Renal cortical epithelial cell (primary cell): ENCODE results near the gene CNTN5. TPM values are rescaled to one million over a fixed set of nuclear protein-coding genes. Genes with fewer than 3 reads are reported as not detected.

Experiments
- DNase-seq: peaks from one replicate; pipeline ENCODE4 v3.0.0-alpha.2; 2011; ENCODE audit warnings: low read depth
- total RNA-seq: library from RNA; depleted of rRNA; stranded (reverse); fragments of >200 nt; gene quantifications from 2 replicates; pipeline ENCODE4 v1.2.3, GENCODE V29; 2014

The CNTN5 gene
- total RNA-seq, 1 donor from 2014 or later = 0.10 TPM

GRCh38 chr11:99383648-99384245 is 363.0 kb downstream of the CNTN5 start:
- DNase-seq = no peak

- DNase-seq = no peak
These were observed 370.5 kb downstream of the CNTN5 start for GRCh38 chr11:99391245-99391644.

DNA sequence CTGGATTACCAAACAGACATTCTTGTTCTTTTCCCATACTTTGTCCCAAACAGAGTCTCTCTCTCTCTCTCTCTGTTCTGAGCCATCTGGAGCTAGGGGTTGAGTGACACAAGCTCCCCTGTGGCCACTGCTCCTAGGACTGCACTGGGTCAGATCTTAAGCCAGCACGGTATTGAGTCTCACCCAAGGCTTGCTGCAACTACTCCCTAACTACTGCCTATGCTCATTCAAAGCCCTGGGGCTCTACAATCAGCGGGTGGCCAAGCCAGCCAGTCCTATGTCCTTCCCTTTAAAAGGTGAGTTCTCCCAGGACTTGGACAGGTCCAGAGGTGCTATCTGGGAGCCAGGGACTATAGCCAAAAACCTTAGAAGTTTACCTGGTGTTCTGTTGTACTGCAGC is 385.6 kb downstream of the CNTN5 start:
- no peak for DNase-seq

DNA sequence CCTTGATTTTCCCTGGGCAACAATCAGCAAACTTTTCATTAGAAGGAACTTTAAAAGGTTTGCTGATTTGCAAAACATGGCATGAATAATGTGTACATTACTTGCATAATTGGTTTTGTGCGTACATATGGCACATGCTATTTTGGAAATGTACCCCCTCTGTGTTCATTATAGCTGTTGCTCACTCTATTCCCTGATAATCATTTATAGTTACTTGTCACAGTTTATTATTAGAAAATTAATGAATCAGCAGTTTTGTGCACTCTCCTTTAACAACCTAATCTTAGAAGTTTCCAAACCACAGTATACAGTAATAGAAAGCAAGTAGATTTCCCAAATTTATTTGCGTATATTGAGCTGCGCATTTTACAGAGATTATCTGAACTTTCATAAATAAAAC is 389.9 kb downstream of the CNTN5 start:
- no peak for DNase-seq

- DNase-seq = no peak
These were observed 398.4 kb downstream of the CNTN5 start for GRCh38 chr11:99418927-99419720.

- DNase-seq = no peak
These were observed 399.2 kb downstream of the CNTN5 start for GRCh38 chr11:99419991-99420390.

GRCh38 chr11:99422581-99423427 is 402.1 kb downstream of the CNTN5 start:
- no peak for DNase-seq

DNA sequence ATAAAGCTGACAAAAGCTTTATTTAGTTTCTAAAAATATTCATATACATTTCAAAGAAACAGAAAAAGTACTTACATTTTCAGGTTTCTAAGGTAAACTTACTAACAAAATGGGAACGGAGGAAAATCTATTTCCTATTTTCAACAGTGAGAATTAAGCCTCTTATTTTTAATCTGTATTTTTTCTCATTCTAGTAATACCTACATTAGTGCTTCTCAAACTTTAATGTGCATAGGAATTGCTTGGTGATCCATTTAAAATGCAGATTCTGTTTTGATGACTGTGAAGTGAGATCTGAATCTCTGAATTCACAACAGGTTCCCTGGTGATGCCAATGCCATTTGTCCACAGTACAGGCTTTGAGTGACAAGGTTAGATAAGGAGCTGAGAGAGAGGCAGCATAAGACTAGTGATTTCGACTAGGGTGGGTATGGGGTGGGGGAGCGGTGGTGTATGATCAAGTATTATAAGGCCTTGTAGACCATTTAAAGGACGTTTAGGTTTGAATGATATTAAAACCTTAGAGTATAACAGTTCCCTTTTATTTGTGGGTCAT is 402.8 kb downstream of the CNTN5 start:
- no peak for DNase-seq

DNA sequence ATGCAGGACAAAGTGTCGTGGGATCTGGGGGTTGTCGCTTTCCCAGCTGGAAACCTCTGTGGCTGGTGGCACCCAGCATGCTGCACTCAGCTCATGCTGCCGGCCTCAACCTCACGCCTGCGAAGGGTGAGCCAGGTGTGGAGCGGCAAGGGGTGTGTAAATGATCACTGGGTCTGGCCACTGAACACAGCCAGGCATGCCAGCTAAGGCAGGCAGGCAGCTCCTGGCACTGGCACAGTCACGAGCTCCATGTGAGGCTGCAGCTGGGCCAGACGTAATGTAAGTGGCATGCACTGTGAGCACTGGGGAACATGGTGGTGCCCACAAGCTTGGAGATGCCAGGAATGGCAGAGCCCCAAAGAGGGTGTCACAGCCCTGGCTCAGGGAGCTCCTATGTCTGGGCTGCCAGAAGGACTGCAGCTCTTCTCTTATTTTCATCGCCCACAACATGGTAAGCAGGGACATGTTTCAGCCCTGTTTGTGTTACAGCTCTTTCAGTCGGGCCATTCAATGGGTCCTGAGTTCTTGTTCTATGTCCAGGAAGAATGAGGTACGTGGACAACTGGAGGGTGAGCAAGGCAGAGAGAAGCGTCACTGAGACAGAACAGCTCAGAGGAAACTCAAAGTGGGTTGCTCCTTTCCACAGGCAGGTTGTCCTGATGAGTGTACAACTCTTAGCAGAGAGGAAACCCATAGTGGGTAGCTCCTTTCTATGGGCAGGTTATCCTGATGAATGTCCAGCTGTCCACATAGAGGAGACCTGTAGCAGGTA is 403.8 kb downstream of the CNTN5 start:
- DNase-seq = no peak

GRCh38 chr11:99425596-99425995 is 404.8 kb downstream of the CNTN5 start:
- no peak for DNase-seq

- DNase-seq = no peak
These were observed 411.9 kb downstream of the CNTN5 start for GRCh38 chr11:99432677-99433076.

DNA sequence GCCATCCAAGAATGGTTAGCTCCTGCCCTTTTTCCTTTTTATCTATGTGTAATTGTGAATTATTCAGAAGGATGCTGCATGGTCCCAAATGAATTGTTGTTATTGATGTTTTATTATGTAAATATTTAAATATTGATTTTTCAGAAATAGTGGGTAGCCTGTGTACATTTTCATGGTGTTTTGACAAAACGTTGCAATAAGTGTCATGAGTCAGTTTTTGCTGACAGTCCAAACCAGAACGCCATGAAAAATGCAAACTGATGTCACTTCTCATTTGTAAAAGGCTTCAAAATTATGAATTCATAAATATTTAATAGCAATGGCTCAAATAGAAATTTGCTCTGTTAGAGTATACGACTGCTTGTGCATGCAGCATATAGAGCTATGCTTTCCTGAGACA is 422.5 kb downstream of the CNTN5 start:
- DNase-seq = no peak

- no peak for DNase-seq
These were observed 425.7 kb downstream of the CNTN5 start for GRCh38 chr11:99446400-99446799.

DNA sequence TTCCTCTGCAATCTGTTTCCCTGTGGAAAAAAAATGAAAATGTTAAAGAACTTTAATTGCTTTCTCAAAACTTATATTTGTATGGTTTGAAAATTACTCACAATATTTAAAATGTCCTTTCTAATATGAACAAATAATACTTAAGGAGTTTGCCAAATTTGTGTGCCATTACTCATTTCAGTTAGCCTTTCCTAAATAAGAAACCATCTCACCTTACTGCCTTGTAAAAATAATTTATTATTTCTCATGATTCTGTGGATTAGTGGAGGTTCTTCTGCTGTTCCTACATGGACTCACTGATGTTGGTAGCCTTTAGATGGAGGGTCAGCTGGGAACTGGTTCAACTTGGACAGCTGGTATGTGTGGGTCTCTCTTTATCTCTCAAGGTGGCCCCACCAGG is 428.6 kb downstream of the CNTN5 start:
- DNase-seq = no peak

- DNase-seq = no peak
These were observed 431.3 kb downstream of the CNTN5 start for GRCh38 chr11:99452075-99452474.

- no peak for DNase-seq
These were observed 441.2 kb downstream of the CNTN5 start for GRCh38 chr11:99461913-99462312.

GRCh38 chr11:99464985-99465384 is 444.2 kb downstream of the CNTN5 start:
- DNase-seq = no peak

DNA sequence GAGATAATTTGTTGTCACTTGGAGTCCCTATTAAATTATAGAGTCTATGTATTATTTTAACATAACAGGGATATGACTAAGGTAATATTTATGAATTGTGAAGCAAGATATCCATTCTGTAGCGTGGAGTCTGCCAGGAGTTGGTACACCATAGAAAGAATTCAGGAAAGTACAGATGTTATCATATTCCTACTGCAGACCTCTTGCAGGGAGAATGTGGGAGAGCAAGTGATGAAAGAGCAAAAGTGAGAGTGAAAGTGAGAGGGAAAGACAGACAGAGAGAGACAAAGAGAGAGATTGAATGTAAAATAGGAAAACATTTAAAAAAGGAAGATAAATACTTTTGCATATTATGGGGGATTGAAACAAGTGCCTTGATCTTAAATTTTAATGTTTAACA is 468.8 kb downstream of the CNTN5 start:
- DNase-seq = no peak

DNA sequence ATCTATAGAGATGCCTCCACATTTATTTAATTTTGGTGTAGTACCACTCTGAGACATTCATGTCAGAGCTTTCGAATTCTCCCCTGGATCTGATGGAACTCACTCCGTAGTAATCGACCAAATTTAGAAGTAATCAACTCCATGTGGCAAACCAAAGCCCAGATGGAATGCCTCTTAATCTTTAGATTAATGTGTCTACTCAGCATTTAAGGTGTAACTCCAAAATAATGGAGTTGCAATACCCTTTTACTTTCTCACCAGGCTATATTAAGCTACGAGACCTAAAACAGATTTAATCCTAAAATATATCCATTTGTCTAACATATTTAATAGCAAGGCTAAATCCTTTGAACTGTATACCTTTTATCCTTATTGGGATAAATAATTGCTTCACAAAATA is 473.3 kb downstream of the CNTN5 start:
- no peak for DNase-seq

DNA sequence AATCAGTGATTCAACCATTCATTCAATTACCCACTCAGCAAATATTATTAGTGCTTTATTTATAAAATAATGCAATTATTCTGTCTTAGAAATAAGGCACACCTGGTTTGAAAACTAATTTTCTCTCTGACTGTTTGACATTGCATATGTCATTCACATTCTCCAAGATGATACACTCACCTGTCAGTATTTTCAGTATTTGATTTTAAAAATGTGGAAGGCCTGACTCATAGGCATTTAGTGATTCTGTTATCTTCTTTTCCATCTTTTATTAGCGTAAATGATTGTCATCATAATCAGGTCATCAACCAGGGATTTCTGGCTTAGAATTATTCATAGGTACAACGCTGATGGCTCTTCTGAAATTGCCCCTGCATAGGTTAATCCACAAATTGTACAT is 480.9 kb downstream of the CNTN5 start:
- DNase-seq = no peak

DNA sequence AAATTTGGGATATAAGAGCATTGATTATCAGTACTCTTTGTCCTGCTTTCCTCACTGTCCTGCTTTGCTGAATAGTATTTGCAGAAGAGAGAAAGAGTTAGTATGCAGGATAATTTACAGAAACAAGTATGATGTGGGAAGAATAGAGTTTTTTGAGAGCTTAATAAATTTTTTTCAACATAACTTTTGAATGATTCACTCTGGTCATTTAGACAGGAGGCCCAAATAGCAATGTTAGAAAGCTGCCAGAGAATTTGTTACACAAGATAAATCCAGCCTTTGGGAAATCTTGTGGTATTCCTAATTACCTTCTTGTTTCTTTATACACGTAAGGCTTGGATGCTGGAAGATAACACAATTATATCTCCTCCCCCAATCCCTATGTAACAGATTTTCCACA is 484.6 kb downstream of the CNTN5 start:
- DNase-seq = peak; percentile 57

- DNase-seq = peak; percentile 11
These were observed 485.1 kb downstream of the CNTN5 start for GRCh38 chr11:99505831-99506230.
